GM20000 (cell line): Measurements from ENCODE around the gene FAM89B.
A peak's percentile ranks its signal among the peaks of the same experiment; 100 is the strongest.
"Not testable (repeated sequence)": the region's sequence is repeated elsewhere in the genome, so short reads cannot be mapped to it uniquely, and the experiment has no call there.

Experiments used
- DNase-seq: peaks from one replicate; pipeline ENCODE4 v3.0.0; 2012; ENCODE audit warnings: low spot score
- TF ChIP-seq, protein P1 (sequence below): IDR thresholded peaks from 2 replicates; pipeline ENCODE4 v1.5.1; 2012; ENCODE audit warnings: mild to moderate bottlenecking, control low read depth; ENCODE audit errors: extremely low read depth, missing control alignments

FAM89B gene

GRCh38 chr11:65572356-65573051 is at the start of gene FAM89B:
Gene FAM89B (plus strand): TSS chr11:65572538. CDS start chr11:65572670, 132 bp downstream.
- TF ChIP-seq, protein P1, sequence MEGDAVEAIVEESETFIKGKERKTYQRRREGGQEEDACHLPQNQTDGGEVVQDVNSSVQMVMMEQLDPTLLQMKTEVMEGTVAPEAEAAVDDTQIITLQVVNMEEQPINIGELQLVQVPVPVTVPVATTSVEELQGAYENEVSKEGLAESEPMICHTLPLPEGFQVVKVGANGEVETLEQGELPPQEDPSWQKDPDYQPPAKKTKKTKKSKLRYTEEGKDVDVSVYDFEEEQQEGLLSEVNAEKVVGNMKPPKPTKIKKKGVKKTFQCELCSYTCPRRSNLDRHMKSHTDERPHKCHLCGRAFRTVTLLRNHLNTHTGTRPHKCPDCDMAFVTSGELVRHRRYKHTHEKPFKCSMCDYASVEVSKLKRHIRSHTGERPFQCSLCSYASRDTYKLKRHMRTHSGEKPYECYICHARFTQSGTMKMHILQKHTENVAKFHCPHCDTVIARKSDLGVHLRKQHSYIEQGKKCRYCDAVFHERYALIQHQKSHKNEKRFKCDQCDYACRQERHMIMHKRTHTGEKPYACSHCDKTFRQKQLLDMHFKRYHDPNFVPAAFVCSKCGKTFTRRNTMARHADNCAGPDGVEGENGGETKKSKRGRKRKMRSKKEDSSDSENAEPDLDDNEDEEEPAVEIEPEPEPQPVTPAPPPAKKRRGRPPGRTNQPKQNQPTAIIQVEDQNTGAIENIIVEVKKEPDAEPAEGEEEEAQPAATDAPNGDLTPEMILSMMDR, result no peak
- DNase-seq, result peak; percentile 87

DNA sequence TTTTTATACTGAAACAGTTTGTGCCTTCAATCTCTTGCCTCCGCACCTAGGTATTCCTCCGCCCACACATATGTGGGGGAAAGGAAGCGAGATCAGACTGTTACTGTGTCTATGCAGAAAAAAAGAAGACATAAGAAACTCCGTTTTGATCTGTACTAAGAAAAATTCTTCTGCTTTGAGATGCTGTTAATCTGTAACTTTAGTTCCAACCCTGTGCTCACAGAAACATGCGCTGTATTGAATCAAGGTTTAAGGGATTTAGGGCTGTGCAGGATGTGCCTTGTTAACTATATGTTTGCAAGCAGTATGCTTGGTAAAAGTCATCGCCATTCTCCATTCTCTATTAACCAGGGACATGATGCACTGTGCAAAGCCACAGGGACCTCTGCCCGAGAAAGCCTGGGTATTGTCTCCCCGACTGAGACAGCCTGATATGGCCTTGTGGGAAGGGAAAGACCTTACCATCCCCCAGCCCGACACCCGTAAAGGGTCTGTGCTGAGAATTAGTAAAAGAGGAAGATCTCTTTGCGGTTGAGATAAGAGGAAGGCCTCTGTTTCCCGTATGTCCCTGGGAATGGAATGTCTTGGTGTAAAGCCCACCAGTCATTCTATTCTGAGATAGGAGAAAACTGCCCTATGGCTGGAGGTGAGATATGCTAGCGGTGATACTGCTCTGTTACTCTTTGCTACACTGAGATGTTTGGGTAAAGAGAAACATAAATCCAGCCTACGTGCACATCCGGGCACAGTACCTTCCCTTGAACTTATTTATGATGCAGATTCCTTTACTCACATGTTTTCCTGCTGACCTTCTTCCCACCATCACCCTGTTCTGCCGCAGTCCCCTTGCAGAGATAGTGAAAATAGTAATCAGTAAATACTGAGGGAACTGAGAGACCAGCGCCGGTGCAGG is 49.4 kb upstream of the FAM89B start:
- peak; percentile 25 for DNase-seq

GRCh38 chr11:65523631-65523968 is 48.7 kb upstream of the FAM89B start:
- DNase-seq, result not testable (repeated sequence)

GRCh38 chr11:65524014-65524740 is 48.2 kb upstream of the FAM89B start:
- TF ChIP-seq, protein P1, result no peak
- DNase-seq, result peak; percentile 23

DNA sequence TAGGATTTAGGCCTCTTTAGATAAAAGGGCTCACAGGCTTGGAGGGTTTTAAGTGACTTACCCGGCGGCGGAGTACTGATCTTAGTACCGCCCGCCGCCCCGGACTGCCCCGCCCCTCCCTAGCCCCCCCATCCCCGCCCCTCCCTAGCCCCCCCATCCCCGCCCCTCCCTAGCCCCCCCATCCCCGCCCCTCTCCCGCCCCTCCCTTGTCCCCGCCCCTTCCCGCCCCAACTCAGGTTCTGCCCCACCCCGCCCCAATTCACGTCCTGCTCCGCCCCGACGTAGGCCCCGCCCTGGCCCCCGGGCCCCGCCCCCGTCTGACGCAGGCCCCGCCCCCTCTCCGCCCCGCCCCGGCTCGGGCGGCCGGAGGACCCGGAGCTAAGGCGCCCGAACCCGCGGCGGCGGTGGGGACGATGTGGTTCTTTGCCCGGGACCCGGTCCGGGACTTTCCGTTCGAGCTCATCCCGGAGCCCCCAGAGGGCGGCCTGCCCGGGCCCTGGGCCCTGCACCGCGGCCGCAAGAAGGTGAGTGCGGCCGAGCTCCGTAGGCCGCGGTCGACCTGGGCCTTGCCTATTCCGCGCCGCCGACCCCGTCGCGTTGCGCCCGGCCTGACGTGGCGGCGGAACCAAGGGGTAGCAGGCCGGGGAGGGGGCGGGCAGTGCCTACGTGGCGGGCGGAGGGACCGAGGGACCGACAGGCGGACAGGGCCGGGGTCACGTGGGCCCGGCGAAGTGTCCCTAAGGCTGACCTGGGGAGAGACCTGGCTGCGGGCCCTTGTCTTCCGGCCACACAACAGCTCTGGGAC is 47.4 kb upstream of the FAM89B start, which contains the start of gene SCYL1:
Gene SCYL1, plus strand, starts transcription at position 343 of the 805 bp plus-strand sequence. Its CDS starts 71 bp downstream, at position 414.
- TF ChIP-seq, protein P1, result no peak
- peak; percentile 98 for DNase-seq

DNA sequence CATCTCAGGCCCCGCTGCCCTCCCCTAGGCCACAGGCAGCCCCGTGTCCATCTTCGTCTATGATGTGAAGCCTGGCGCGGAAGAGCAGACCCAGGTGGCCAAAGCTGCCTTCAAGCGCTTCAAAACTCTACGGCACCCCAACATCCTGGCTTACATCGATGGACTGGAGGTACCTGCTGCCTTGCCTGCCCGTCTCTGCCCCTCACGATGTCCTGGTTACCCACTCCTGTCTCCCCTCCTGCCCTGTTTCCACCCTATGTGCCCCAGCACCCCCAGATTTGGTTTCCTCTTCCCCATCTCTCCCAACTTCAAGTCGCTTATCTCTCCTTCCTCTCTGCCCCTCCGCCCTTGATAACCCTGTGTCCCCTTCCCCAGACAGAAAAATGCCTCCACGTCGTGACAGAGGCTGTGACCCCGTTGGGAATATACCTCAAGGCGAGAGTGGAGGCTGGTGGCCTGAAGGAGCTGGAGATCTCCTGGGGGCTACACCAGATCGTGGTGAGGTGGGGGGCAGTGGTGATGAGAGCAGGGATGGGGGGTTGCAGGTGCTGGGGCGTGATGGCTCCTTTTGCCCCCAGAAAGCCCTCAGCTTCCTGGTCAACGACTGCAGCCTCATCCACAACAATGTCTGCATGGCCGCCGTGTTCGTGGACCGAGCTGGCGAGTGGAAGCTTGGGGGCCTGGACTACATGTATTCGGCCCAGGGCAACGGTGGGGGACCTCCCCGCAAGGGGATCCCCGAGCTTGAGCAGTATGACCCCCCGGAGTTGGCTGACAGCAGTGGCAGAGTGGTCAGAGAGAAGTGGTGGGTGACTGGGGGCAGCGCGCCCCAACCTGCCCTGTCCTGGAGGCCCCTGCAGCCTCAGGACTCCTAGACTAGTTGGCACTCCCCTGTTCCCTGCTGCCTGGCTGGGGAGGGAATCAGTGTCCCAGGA is 46.5 kb upstream of the FAM89B start:
- peak; percentile 3 for DNase-seq
- TF ChIP-seq, protein P1, result no peak

- TF ChIP-seq, protein P1, result no peak
- no peak for DNase-seq
Measured at GRCh38 chr11:65526744-65527143, 45.6 kb upstream of the FAM89B start.
